ENCODE measurements around the gene DCC.

Gene DCC

GRCh38 chr18:52422985-52423601, 83.1 kb downstream of the DCC start:
- no peak for DNase-seq (ENCODE audit: low read depth)

- DNase-seq (ENCODE audit: low read depth): no peak
These were observed 86.0 kb downstream of the DCC start for GRCh38 chr18:52426041-52426440.

DNA sequence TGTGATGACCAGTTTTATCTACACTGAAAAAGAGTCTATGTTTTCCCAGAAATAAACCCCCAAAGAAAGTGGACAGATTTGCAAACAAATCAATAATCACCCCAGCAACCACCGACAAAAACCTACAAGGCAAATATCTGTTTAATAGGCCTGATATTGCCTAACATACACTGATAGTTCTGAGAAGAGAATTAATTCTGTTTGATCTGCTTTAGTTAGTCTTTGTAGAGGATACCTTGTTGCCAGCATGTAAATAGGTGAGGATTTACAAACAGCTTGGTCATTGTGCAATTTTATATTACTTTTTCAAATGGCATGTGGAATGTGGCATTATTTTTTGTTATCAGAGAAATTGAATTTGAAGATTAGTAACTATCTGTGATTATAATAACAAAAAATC, 86.5 kb downstream of the DCC start:
- no peak for DNase-seq (ENCODE audit: low read depth)

GRCh38 chr18:52427521-52428175, 87.7 kb downstream of the DCC start:
- DNase-seq (ENCODE audit: low read depth): no peak

GRCh38 chr18:52431683-52432082, 91.7 kb downstream of the DCC start:
- no peak for DNase-seq (ENCODE audit: low read depth)

- no peak for DNase-seq (ENCODE audit: low read depth)
These were observed 93.8 kb downstream of the DCC start for GRCh38 chr18:52433797-52434196.

DNA sequence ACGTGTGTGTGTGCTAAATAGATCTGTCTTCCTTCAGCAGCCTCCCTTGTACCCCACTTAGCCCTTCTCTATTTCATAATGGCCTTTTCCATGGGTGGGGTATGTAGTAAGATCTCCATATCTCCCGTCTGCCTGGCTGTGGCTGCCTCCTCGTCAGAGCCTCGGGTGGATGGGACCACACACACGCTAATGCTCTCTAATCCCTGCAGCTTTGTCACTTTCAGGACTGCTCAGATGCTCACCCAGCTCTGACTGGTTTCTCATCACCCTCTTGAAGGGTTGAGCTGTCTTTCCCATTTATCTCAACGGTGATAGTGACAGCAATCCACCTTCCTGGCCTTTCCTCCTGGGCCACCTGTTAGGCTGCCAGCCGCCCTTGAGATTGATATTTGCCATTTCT, 95.3 kb downstream of the DCC start:
- DNase-seq (ENCODE audit: low read depth): no peak

GRCh38 chr18:52437161-52437560, 97.2 kb downstream of the DCC start:
- no peak for DNase-seq (ENCODE audit: low read depth)

DNA sequence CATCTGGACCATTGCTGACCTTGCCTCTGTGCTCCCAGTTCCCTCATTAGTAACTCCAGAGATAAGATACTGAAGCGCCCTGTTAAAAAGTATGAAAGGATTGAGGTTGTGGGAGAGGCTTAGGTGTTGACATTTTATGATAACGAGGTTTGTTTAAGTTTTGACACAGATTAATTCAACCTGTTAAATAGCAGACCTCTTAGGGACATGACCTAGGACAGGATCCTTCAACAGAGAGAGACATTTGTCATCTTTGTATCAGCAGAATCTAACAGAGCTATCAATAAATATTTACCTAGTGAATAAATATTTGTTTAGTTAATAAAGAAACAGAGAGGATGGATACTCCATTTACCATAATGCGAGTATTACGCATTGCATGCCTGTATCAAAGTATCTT, 99.5 kb downstream of the DCC start:
- no peak for DNase-seq (ENCODE audit: low read depth)

GRCh38 chr18:52441794-52442193, 101.8 kb downstream of the DCC start:
- no peak for DNase-seq (ENCODE audit: low read depth)

DNA sequence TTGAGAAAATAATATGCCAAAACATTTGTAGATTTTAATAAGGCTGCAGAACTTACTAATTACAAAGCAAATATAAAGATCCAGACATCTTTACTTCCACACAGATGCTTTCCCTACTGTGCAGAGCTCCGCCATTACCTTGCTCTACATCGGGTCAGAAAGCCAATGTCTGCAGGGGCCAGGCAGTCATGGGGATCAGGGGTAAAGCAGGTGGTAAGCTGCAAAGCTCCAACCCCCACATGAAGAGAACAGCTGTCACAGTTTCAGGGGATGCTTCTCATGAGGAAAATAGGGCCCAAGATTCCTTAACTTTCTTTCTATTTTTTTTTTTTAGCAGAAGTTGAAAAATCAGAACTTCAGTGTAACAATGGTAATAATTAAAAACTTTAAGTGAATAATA, 102.7 kb downstream of the DCC start:
- no peak for DNase-seq (ENCODE audit: low read depth)

GRCh38 chr18:52451256-52451655, 111.3 kb downstream of the DCC start:
- no peak for DNase-seq (ENCODE audit: low read depth)

GRCh38 chr18:52451851-52452250, 111.9 kb downstream of the DCC start:
- DNase-seq (ENCODE audit: low read depth): no peak

DNA sequence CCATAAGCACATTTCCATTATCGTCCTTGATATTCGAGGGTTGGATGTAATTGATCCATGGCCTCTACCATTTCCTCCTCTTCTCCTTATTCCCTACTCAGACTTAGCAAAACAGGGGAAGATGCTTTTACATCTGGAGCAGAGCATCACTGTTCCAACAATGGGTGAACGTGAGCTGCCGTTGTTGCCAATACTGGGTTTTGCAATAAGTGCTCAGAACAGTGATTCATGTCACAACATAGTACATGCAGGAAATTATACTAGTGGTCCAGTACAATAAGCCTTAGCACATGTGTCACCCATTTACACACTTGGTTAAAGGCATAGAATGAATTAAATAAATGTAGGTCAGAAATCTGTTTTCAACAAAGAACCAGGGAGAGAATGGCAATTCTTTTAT, 112.4 kb downstream of the DCC start:
- no peak for DNase-seq (ENCODE audit: low read depth)

GRCh38 chr18:52459890-52460289, 119.9 kb downstream of the DCC start:
- DNase-seq (ENCODE audit: low read depth): no peak

- no peak for DNase-seq (ENCODE audit: low read depth)
These were observed 122.9 kb downstream of the DCC start for GRCh38 chr18:52462853-52463252.

GRCh38 chr18:52465391-52465790, 125.4 kb downstream of the DCC start:
- no peak for DNase-seq (ENCODE audit: low read depth)

DNA sequence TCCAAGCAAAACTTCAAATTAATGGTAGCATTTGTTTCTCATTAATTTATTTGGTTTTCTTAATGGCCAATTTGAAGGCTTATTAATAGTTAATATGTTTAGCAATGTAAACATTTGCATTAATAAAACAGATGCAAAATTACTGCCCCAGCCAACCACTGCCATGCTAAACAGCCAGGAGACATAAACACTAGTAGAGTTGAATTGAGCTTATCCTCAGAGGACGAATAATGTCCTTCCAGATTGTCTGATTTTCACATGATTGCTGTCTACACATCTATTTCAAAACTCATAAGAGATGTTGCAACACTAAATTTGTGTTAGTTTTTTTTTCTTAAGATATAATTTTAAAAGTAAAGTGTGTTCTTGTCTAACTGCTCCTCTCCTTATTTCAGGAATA, 128.5 kb downstream of the DCC start:
- no peak for DNase-seq (ENCODE audit: low read depth)

GRCh38 chr18:52475325-52475724, 135.3 kb downstream of the DCC start:
- no peak for DNase-seq (ENCODE audit: low read depth)

DNA sequence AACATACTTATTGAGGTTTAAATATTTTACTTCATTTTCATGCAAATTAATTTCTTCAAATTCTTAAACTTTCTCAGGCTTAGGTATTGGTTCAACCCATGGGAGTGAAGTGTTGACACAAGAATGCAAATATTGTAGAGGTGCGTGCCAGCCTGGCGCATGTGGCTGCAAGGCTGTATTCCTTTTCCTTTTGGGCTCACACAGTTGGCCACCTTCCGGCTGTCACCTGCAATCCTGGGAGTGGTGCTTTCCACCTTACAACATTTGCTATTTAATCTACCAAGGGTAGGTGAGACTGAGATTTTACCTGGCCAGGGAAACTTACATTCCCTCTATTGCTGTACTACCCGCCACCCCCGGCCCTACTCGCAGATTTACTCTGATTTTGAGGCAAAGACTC, 141.1 kb downstream of the DCC start:
- DNase-seq (ENCODE audit: low read depth): no peak

- DNase-seq (ENCODE audit: low read depth): no peak
These were observed 145.0 kb downstream of the DCC start for GRCh38 chr18:52484977-52485376.

- DNase-seq (ENCODE audit: low read depth): no peak
These were observed 146.1 kb downstream of the DCC start for GRCh38 chr18:52486052-52486451.

DNA sequence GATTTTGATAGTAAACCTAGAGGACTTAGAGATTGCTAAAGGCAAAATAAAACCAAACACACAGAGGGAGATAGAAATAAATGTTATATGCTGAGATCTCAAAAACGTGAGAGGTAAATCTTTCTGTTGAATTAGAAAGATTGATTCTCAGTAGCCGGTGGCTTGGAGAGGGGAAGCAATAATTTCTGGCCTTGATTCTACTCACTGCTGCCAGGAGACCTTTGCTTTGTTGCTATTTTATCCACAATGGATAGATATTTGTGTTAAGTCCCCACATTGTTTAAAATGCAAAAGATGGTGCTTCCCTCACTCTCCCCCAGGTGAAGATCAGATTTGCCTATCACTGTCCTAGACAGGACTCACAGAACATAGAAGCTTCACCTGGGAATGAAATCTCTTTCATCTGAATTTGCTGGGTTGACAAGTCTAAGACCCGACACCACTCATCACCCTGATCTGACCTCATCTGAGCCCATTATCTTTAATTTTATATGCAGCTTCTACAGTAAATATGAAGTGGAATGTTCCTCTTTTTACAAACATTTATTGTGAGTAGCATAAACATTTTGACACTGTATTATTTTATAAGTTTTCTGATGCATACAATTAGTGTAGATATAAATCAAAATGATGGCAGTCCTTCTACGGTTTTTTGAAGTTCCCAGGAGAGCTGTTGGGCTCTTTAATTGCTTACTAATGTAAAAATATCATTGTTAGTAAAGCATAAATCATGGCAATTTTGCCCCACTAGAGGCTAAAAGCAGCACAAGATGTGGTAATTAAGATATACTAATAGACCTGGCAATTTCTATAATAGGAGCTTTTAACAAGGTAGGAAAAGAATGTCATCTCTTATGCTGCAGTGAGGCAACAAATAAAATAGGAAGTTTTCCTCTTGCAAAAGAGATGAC, 149.7 kb downstream of the DCC start:
- no peak for DNase-seq (ENCODE audit: low read depth)
